GM18507 (cell line): ENCODE results near the gene TLCD1.

ENCODE experiments used
- DNase-seq: peaks from one replicate; pipeline ENCODE4 v3.0.0; 2011; ENCODE audit warnings: low read depth; ENCODE audit not compliant: insufficient read length; ENCODE audit errors: extremely low spot score
- FAIRE-seq: peaks from 2 replicates; lab custom pipeline; 2011; peaks lifted over from hg19 to GRCh38; lab: Jason Lieb, UNC

Gene TLCD1

GRCh38 chr17:28726226-28726626 lies at the start of gene TLCD1:
Gene TLCD1 (minus strand): TSS chr17:28726233. CDS start chr17:28726097, 136 bp downstream.
- no peak for FAIRE-seq
- no peak for DNase-seq

- FAIRE-seq, result no peak
- no peak for DNase-seq
These were observed 48.2 kb upstream of the TLCD1 start for GRCh38 chr17:28774206-28774605.

- no peak for FAIRE-seq
- DNase-seq, result no peak
These were observed 47.7 kb upstream of the TLCD1 start for GRCh38 chr17:28773736-28774135.

- no peak for DNase-seq
- FAIRE-seq, result no peak
These were observed 39.0 kb upstream of the TLCD1 start for GRCh38 chr17:28765038-28765437.

- DNase-seq (no peak), FAIRE-seq (peak; percentile 82)
These were observed 37.8 kb upstream of the TLCD1 start for GRCh38 chr17:28763804-28764266.

GRCh38 chr17:28763137-28763799 lies 37.2 kb upstream of the TLCD1 start:
- peak; percentile 81 for FAIRE-seq
- DNase-seq, result no peak

- peak; percentile 33 for FAIRE-seq
- no peak for DNase-seq
These were observed 34.8 kb upstream of the TLCD1 start for GRCh38 chr17:28760601-28761562.

- DNase-seq (no peak), FAIRE-seq (no peak)
These were observed 33.3 kb upstream of the TLCD1 start for GRCh38 chr17:28759256-28759865.

- DNase-seq, result no peak
- no peak for FAIRE-seq
These were observed 32.5 kb upstream of the TLCD1 start for GRCh38 chr17:28758411-28759121.

- FAIRE-seq, result no peak
- DNase-seq, result no peak
These were observed 30.2 kb upstream of the TLCD1 start for GRCh38 chr17:28756049-28756804.

GRCh38 chr17:28755486-28755885 lies 29.5 kb upstream of the TLCD1 start:
- DNase-seq (no peak), FAIRE-seq (no peak)

- DNase-seq, result no peak
- no peak for FAIRE-seq
These were observed 25.8 kb upstream of the TLCD1 start for GRCh38 chr17:28751600-28752366.

- DNase-seq, result no peak
- peak; percentile 89 for FAIRE-seq
These were observed 24.4 kb upstream of the TLCD1 start for GRCh38 chr17:28750178-28751047.

GRCh38 chr17:28749516-28750177 lies 23.6 kb upstream of the TLCD1 start:
- DNase-seq, result no peak
- no peak for FAIRE-seq

GRCh38 chr17:28748852-28749515 lies 23.0 kb upstream of the TLCD1 start:
- DNase-seq (no peak), FAIRE-seq (no peak)
